DMS53 (cell line): Measurements from ENCODE around the gene C17orf67.
A peak's percentile ranks its signal among the peaks of the same experiment; 100 is the strongest.
"Not testable (repeated sequence)": the region's sequence is repeated elsewhere in the genome, so short reads cannot be mapped to it uniquely, and the experiment has no call there.

Experiments
- DNase-seq: peaks from one replicate; lab custom pipeline; 2025; lab: John Stamatoyannopoulos, UW

C17orf67 gene

GRCh38 chr17:56773124-56773523 is 60.6 kb downstream of the C17orf67 start:
- no peak for DNase-seq

GRCh38 chr17:56772442-56772841 is 61.3 kb downstream of the C17orf67 start:
- no peak for DNase-seq

- no peak for DNase-seq
Measured at GRCh38 chr17:56771975-56772374, 61.7 kb downstream of the C17orf67 start.

GRCh38 chr17:56771563-56771962 is 62.2 kb downstream of the C17orf67 start:
- DNase-seq: no peak

GRCh38 chr17:56770427-56770826 is 63.3 kb downstream of the C17orf67 start:
- DNase-seq: no peak

DNA sequence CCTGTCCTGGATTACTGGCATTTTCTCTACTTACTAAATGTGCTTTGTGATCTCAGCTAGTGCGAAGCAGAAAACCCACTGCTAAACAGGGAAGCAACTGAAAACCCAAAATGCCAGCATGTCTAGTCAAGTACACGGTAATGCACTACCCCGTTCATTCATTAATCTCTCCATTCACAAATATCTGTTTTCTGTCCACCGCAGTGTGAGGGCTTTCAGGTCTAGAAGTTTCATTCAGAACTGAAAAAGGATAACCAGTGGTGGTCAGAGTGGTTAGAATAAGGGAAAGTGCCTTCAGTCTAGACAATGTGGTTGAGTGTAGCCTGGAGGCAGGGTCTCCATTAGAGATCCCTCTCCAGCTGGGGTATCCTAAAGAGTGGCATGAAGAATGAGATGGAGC is 68.3 kb downstream of the C17orf67 start:
- DNase-seq: no peak

- no peak for DNase-seq
Measured at GRCh38 chr17:56762988-56763387, 70.7 kb downstream of the C17orf67 start.

- DNase-seq: no peak
Measured at GRCh38 chr17:56762144-56762543, 71.6 kb downstream of the C17orf67 start.

DNA sequence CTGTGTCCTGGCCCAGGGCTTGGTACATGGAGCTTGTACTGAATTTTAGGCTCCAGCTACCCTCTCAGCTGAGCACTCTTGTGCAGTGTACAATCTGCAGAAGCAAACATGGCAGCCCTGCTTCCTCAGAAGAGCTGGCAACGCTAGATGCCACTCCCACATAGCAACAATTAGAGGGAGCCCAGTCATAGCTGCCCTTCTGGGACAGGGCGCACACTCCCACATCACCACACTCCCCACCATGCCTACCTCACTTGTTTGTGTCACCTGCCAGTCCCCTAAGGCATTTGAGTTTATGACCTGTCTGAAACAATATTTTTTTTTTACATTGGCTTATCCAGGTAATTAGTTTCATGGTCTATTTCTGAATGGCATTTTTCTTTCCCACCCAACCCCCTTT is 72.3 kb downstream of the C17orf67 start:
- no peak for DNase-seq

DNA sequence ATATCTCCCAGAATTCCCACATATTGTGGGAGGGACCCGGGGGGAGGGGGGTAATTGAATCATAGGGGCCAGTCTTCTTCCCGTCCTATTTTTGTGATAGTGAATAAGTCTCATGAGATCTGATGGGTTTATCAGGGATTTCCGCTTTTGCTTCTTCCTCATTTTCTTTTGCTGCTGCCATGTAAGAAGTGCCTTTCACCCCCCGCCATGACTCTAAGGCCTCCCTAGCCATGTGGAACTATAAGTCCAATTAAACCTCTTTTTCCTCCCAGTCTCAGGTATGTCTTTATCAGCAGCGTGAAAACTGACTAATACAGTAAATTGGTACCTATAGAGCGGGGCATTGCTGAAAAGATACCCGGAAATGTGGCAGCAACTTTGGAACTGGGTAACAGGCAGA is 76.1 kb downstream of the C17orf67 start:
- DNase-seq: not testable (repeated sequence)

GRCh38 chr17:56756536-56756935 is 77.2 kb downstream of the C17orf67 start:
- no peak for DNase-seq

- no peak for DNase-seq
Measured at GRCh38 chr17:56755310-56755709, 78.4 kb downstream of the C17orf67 start.

GRCh38 chr17:56754523-56755208 is 79.1 kb downstream of the C17orf67 start:
- DNase-seq: peak; percentile 53

DNA sequence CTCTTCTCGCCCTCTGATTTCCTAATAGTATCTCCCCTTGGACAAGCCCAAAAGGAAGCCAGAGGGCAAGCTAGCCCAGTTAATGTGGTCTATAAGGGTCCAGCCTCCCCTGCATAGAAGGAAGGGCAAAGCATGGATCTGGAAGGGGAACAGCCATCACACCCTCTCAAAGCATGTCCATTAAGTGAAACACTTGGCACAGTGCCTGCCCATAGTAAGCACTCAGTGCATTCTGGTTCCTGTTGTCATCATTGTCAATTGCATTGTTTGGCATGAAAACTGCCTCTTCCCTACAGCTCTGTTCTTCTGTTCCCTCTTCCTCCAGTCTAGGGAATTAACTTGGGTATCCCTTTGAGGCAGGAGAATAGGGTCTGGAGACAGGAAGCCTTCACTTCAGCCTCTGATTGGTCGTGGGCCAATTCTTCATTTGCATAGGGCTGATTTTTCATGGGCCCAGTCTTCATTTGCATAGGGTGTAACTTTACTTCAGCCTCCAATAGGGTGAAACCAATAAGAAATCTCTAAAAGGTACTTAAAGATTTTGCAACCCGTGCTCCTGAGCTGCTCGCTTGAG is 81.4 kb downstream of the C17orf67 start:
- peak; percentile 11 for DNase-seq

DNA sequence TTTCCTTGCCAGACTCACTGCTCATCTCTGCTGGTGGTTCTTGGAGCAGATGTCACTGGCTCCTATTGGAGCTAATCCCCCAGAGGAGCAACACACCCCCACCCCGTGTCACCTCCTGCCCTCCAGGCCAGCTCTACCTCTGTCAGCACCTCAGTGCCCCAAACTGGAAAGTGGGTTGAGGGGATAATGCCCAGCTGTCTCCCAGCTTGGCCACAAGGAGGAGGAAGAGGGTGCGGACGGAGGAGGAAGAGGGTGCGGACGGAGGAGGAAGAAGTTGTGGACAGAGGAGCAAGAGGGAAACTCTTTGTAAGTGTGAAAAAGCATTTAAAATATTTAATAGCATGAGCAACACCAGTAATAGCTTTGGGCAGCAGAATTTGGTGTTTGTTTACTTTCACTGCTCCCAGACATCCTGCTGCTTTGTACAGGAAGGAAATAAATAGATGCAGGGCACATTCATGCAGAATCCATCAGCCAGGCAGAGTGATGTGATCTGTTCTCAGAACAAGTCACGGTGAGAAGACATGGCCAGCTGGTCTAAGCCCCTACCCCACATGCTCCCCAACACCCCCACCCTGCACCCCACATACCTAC is 82.5 kb downstream of the C17orf67 start:
- DNase-seq: no peak

GRCh38 chr17:56744721-56745120 is 89.0 kb downstream of the C17orf67 start:
- DNase-seq: no peak

- no peak for DNase-seq
Measured at GRCh38 chr17:56742601-56743000, 91.1 kb downstream of the C17orf67 start.
